ENCODE measurements around the gene RPS6KA2.

The RPS6KA2 gene

DNA sequence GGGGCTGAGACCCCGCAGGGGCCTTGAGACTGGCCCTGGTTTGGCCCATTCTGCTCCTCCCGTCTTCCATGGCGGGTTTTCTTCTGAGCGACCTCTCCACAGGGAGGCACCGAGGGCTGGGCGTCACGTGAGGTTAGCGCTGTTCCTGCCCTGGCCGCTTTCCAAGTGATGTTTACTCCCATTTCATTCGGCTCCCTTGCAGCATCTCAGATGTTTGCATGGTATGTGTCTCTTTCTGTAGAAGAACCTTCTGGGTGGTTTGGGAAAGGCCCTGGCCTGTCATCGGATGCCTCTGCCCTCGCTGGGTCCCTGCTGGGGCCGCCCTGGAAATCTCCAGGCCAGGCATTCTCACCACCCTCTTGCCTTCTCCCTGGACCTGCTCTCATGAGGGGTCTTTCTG is 57.8 kb downstream of the RPS6KA2 start:
- CTCF ChIA-PET, result no interaction called here
- POLR2A ChIA-PET, result no interaction called here
- no peak for TF ChIP-seq FOXK2 (IDR thresholded peaks at IDR 0.05)
- TF ChIP-seq, protein P1, sequence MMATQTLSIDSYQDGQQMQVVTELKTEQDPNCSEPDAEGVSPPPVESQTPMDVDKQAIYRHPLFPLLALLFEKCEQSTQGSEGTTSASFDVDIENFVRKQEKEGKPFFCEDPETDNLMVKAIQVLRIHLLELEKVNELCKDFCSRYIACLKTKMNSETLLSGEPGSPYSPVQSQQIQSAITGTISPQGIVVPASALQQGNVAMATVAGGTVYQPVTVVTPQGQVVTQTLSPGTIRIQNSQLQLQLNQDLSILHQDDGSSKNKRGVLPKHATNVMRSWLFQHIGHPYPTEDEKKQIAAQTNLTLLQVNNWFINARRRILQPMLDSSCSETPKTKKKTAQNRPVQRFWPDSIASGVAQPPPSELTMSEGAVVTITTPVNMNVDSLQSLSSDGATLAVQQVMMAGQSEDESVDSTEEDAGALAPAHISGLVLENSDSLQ (IDR thresholded peaks at IDR 0.05), result no peak
- TF ChIP-seq CTBP1 (IDR thresholded peaks at IDR 0.05; ENCODE audit: borderline replicate concordance), result no peak
- TF ChIP-seq FOXA1 (IDR thresholded peaks at IDR 0.05), result no peak
- TF ChIP-seq FOXM1 (IDR thresholded peaks at IDR 0.05; ENCODE audit: borderline replicate concordance), result no peak
- no peak for TF ChIP-seq LEF1 (IDR thresholded peaks at IDR 0.05; ENCODE audit: borderline replicate concordance)
- no peak for TF ChIP-seq HDGF (IDR thresholded peaks at IDR 0.05; ENCODE audit: borderline replicate concordance)
- no peak for TF ChIP-seq L3MBTL2 (conservative IDR thresholded peaks at IDR 0.05)
- no peak for TF ChIP-seq SUZ12 (IDR thresholded peaks at IDR 0.05)
- TF ChIP-seq SP1 (IDR thresholded peaks at IDR 0.05), result no peak
- TF ChIP-seq BHLHE40 (IDR thresholded peaks at IDR 0.05; ENCODE audit: borderline replicate concordance), result no peak
- TF ChIP-seq ARNT (IDR thresholded peaks at IDR 0.05), result no peak
- no peak for DNase-seq (ENCODE audit: extremely low spot score)

DNA sequence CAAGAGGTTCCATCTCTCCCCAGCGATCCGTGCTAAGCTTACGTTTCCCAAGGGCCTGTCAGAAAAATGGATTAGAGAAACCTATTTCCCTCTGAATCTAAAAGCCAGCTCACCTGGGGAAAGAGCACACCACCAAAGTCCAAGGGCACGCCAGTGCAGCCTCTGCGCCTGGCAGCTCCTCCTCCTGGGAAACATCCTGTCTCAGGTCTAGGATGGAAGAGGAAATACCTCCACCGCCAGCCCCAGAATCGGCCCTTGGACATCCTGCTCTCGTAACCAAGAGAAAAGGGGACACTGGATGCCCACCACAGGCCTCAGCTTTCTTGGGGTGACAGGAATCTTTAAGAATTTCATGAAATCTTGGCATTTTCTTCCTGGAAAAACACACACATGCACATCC is 59.2 kb downstream of the RPS6KA2 start:
- DNase-seq (ENCODE audit: extremely low spot score), result no peak
- ChIA-PET POLR2A (no interaction called here), CTCF (no interaction called here)
- TF ChIP-seq NFRKB (IDR thresholded peaks at IDR 0.05), result no peak

DNA sequence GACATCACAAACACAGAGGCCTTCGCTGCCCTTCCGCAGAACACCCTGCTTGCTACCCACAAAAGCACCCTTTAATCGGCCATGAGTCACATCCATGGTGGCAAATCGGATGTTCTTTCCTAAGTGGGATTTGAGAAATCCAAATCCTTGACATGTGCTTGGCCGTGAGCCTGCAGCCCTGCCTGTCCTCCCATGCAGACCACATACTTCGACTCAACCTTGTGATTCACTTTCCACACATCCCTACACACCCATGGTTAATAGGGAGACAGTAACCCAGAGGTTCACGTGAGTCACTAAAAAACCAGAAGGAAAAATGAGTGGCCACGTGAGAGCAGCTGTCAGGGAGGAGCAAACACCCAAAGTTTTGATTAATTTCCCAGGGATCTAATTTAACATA is 59.9 kb downstream of the RPS6KA2 start:
- TF ChIP-seq LEF1 (IDR thresholded peaks at IDR 0.05; ENCODE audit: borderline replicate concordance) (no peak), FOXK2 (IDR thresholded peaks at IDR 0.05) (no peak), HDGF (IDR thresholded peaks at IDR 0.05; ENCODE audit: borderline replicate concordance) (no peak), ELF4 (IDR thresholded peaks at IDR 0.05) (no peak), CTBP1 (IDR thresholded peaks at IDR 0.05; ENCODE audit: borderline replicate concordance) (no peak), ZNF384 (IDR thresholded peaks at IDR 0.05) (no peak), SUZ12 (IDR thresholded peaks at IDR 0.05) (no peak), L3MBTL2 (conservative IDR thresholded peaks at IDR 0.05) (no peak), FOXA1 (IDR thresholded peaks at IDR 0.05) (no peak), ARNT (IDR thresholded peaks at IDR 0.05) (no peak), BHLHE40 (IDR thresholded peaks at IDR 0.05; ENCODE audit: borderline replicate concordance) (no peak), FOXM1 (IDR thresholded peaks at IDR 0.05; ENCODE audit: borderline replicate concordance) (no peak)
- no peak for DNase-seq (ENCODE audit: extremely low spot score)
- CTCF ChIA-PET, result no interaction called here
- POLR2A ChIA-PET, result no interaction called here

DNA sequence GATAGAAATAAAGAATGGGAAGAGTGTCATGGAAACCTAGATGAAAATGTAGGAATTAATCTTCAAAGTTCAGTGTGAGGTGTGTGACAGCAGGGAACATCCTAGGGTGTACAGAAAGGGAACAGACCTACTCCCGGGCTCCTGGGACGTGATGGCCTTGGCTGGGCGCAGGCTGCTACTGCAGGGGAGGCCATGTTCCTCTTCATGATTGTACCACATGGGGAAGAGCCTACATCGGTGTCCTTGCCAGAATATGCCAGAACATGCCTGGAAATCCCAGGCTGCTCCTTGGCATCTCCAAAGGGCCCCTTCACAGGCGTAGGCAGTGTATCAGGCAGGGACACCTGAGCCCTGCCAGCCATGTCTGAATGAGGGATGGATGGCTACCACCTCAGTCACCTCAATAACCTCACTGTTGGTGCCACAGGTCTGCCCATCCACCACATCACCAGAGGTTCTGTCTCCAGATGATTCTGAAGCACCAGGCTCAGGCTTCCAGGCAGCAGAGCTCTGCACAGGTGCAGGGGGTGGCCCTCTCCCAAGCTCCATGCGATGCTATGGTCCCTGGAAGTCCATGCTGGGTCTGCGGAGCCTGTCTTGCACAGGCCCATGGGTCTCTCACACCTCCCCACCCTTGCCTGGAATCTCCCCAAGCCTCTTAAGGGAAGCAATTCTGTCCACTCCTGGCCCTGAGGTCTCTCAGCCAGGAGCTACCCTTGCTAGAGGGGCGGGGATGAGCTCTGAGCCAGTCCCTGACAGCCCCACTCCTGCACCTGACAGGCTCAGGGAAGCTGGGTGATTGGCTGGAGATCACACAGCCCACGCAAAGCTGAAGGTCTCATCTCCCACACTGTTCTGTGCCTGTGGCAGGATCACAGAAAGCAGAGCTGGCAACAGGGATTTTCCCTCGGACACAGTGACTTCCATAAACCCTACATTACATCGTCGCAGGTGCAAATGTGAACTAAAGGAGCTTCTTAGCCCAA is 60.7 kb downstream of the RPS6KA2 start:
- POLR2A ChIA-PET, result no interaction called here
- CTCF ChIA-PET, result no interaction called here
- DNase-seq (ENCODE audit: extremely low spot score), result no peak
- TF ChIP-seq, protein P1 (IDR thresholded peaks at IDR 0.05), result no peak
- TF ChIP-seq NFRKB (IDR thresholded peaks at IDR 0.05) (no peak), ELF4 (IDR thresholded peaks at IDR 0.05) (no peak), LEF1 (IDR thresholded peaks at IDR 0.05; ENCODE audit: borderline replicate concordance) (no peak), SUZ12 (IDR thresholded peaks at IDR 0.05) (no peak), FOXM1 (IDR thresholded peaks at IDR 0.05; ENCODE audit: borderline replicate concordance) (no peak), HDGF (IDR thresholded peaks at IDR 0.05; ENCODE audit: borderline replicate concordance) (no peak), L3MBTL2 (conservative IDR thresholded peaks at IDR 0.05) (no peak), ZNF384 (IDR thresholded peaks at IDR 0.05) (no peak), CTBP1 (IDR thresholded peaks at IDR 0.05; ENCODE audit: borderline replicate concordance) (no peak), FOXK2 (IDR thresholded peaks at IDR 0.05) (no peak), FOXA1 (IDR thresholded peaks at IDR 0.05) (no peak), TARDBP (IDR thresholded peaks at IDR 0.05) (no peak), BHLHE40 (IDR thresholded peaks at IDR 0.05; ENCODE audit: borderline replicate concordance) (no peak), ARNT (IDR thresholded peaks at IDR 0.05) (no peak), SP1 (IDR thresholded peaks at IDR 0.05) (no peak)

GRCh38 chr6:166565084-166565967 is 61.7 kb downstream of the RPS6KA2 start:
- no peak for DNase-seq (ENCODE audit: extremely low spot score)
- TF ChIP-seq FOXA1 (IDR thresholded peaks at IDR 0.05) (no peak), SUZ12 (IDR thresholded peaks at IDR 0.05) (no peak), ARNT (IDR thresholded peaks at IDR 0.05) (no peak), CTBP1 (IDR thresholded peaks at IDR 0.05; ENCODE audit: borderline replicate concordance) (no peak), ZNF384 (IDR thresholded peaks at IDR 0.05) (no peak), TARDBP (IDR thresholded peaks at IDR 0.05) (no peak), SP1 (IDR thresholded peaks at IDR 0.05) (no peak), L3MBTL2 (conservative IDR thresholded peaks at IDR 0.05) (no peak), HDGF (IDR thresholded peaks at IDR 0.05; ENCODE audit: borderline replicate concordance) (no peak), NFRKB (IDR thresholded peaks at IDR 0.05) (no peak), LEF1 (IDR thresholded peaks at IDR 0.05; ENCODE audit: borderline replicate concordance) (no peak), BHLHE40 (IDR thresholded peaks at IDR 0.05; ENCODE audit: borderline replicate concordance) (no peak)
- CTCF ChIA-PET, result no interaction called here
- POLR2A ChIA-PET, result no interaction called here

DNA sequence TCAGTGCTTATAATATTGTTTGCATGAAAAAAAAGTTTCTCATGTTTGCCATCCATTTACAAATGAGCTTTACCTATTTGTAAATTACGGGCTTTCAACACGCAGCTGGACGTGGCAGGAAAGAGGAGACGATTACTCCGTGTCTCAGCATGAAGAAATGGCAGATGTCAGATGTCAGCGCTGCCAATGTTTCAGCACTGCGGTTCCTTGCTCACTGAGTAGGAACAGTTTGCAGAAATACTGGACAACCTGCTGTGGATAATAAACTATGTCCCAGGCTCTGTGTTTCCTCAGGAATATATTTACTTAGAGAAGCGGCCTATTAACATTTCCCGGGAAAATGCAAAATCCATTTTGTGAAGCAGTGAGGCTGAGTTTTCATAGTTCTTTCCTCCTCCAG is 63.2 kb downstream of the RPS6KA2 start:
- POLR2A ChIA-PET, result interaction anchor here (0.6 kb wide), 1 partner anchor 9 kb away, joined by 3 read pairs; no protein-coding TSS in a partner anchor
- TF ChIP-seq FOXA1 (IDR thresholded peaks at IDR 0.05), result no peak
- TF ChIP-seq ARNT (IDR thresholded peaks at IDR 0.05), result no peak
- no peak for TF ChIP-seq CTBP1 (IDR thresholded peaks at IDR 0.05; ENCODE audit: borderline replicate concordance)
- no peak for TF ChIP-seq TARDBP (IDR thresholded peaks at IDR 0.05)
- no peak for TF ChIP-seq ZNF384 (IDR thresholded peaks at IDR 0.05)
- TF ChIP-seq, protein P1 (IDR thresholded peaks at IDR 0.05), result no peak
- TF ChIP-seq LEF1 (IDR thresholded peaks at IDR 0.05; ENCODE audit: borderline replicate concordance), result no peak
- no peak for TF ChIP-seq HDGF (IDR thresholded peaks at IDR 0.05; ENCODE audit: borderline replicate concordance)
- no peak for TF ChIP-seq FOXM1 (IDR thresholded peaks at IDR 0.05; ENCODE audit: borderline replicate concordance)
- TF ChIP-seq SP1 (IDR thresholded peaks at IDR 0.05), result no peak
- TF ChIP-seq BHLHE40 (IDR thresholded peaks at IDR 0.05; ENCODE audit: borderline replicate concordance), result no peak
- TF ChIP-seq FOXK2 (IDR thresholded peaks at IDR 0.05), result no peak
- DNase-seq (ENCODE audit: extremely low spot score), result no peak
- CTCF ChIA-PET, result no interaction called here
